Measurements from ENCODE around the gene PDZD4. TPM values are rescaled to one million over a fixed set of nuclear protein-coding genes. Genes with fewer than 3 reads are reported as not detected.
A peak's percentile ranks its signal among the peaks of the same experiment; 100 is the strongest.

Gene PDZD4
- total and polyA plus RNA-seq, 9 of the 15 experiments (the other 6 are each of a cell fraction or from before 2014, with no cell fraction given): 0.05 to 0.38 (median 0.07) TPM; not detected in 5

GRCh38 chrX:153765138-153766079, 64.9 kb downstream of the PDZD4 start (continued):
- TF ChIP-seq ZNF318 (IDR thresholded peaks at IDR 0.05; ENCODE audit: borderline replicate concordance in 1 of 2, low read depth in 1 of 2) (no peak), SLC30A9 (CRISPR knock-in tag; IDR thresholded peaks at IDR 0.05) (no peak), ZNF324 (CRISPR knock-in tag; IDR thresholded peaks at IDR 0.05) (no peak), PHF21A (IDR thresholded peaks at IDR 0.05; ENCODE audit: borderline replicate concordance, low read depth) (no peak), NR2C1 (IDR thresholded peaks at IDR 0.05) (no peak), NR2C1 (tag; IDR thresholded peaks at IDR 0.05) (no peak), MLLT1 (IDR thresholded peaks at IDR 0.05) (no peak), ERF (CRISPR knock-in tag; IDR thresholded peaks at IDR 0.05) (no peak), POLR3A (IDR thresholded peaks at IDR 0.05; ENCODE audit: borderline replicate concordance, extremely low read depth, insufficient read depth, insufficient read length) (no peak), ZNF316 (IDR thresholded peaks at IDR 0.05) (no peak), PKNOX1 (IDR thresholded peaks at IDR 0.05) (no peak), NEUROD1 (IDR thresholded peaks at IDR 0.05; ENCODE audit: borderline replicate concordance, low read depth, low read length, partially characterized antibody) (peak; percentile 63), NFE2L1 (tag; IDR thresholded peaks at IDR 0.05; ENCODE audit: borderline replicate concordance, low read depth) (no peak)

All from K562 (cell line).